Natural killer cell treated with Interleukin-12 subunit alpha and Interleukin-12 subunit beta and Interleukin-15 and Interleukin-18, amount 100 ng/mL, for 72 hours (primary cell): ENCODE results near the gene LARGE1. TPM values are rescaled to one million over a fixed set of nuclear protein-coding genes. Genes with fewer than 3 reads are reported as not detected.
"Not testable (repeated sequence)": the region's sequence is repeated elsewhere in the genome, so short reads cannot be mapped to it uniquely, and the experiment has no call there.

Experiments used
- ATAC-seq, 2 donors: fragments of 150-1000 bp; cut with Tn5 transposase in 1 of 2; sonication (Bioruptor Pico), chemical (Tn5 transposase) in 1 of 2; 2 replicates each; pipeline ENCODE4 v1.10.0; 2021
- DNase-seq: peaks from one replicate; pipeline ENCODE4 v3.0.0; 2022; ENCODE audit warnings: low spot score
- H3K27ac Mint-ChIP-seq, 2 donors: 1 replicate in 1 of 2; 2 replicates in 1 of 2; pipeline ENCODE4 v1.8.0; 2022; ENCODE audit warnings: mixed read lengths in 2 of 2, mild to moderate bottlenecking in 1 of 2, moderate library complexity in 1 of 2
- H3K27me3 Mint-ChIP-seq, 2 donors: 1 replicate in 1 of 2; 2 replicates in 1 of 2; pipeline ENCODE4 v1.8.0; 2022; ENCODE audit warnings: mixed read lengths in 2 of 2
- H3K36me3 Mint-ChIP-seq: one replicate; pipeline ENCODE4 v1.8.0; 2022; ENCODE audit warnings: mixed read lengths
- H3K4me1 Mint-ChIP-seq, 2 donors: 1 replicate in 1 of 2; 2 replicates in 1 of 2; pipeline ENCODE4 v1.8.0; 2022; ENCODE audit warnings: low read depth in 2 of 2, mixed read lengths in 2 of 2, mild to moderate bottlenecking in 1 of 2
- H3K4me3 Mint-ChIP-seq: one replicate; pipeline ENCODE4 v1.8.0; 2022; ENCODE audit warnings: mixed read lengths
- H3K9me3 Mint-ChIP-seq: 2 replicates; pipeline ENCODE4 v1.8.0; 2022; ENCODE audit warnings: mixed read lengths
- total RNA-seq, 2 donors: library from RNA; stranded (reverse); gene quantifications; one replicate each; pipeline ENCODE4 v1.2.3, GENCODE V29; 2022

The LARGE1 gene
- total RNA-seq, 2 donors from 2014 or later, result 6.9 to 9.0 TPM

GRCh38 chr22:33461245-33461644 is 459.0 kb downstream of the LARGE1 start:
- H3K4me1 Mint-ChIP-seq, H3K27me3 Mint-ChIP-seq, H3K9me3 Mint-ChIP-seq, DNase-seq, H3K4me3 Mint-ChIP-seq, H3K27ac Mint-ChIP-seq, H3K36me3 Mint-ChIP-seq, ATAC-seq: not testable (repeated sequence)

GRCh38 chr22:33459137-33459536 is 461.1 kb downstream of the LARGE1 start:
- H3K4me3 Mint-ChIP-seq, result no peak overlapping the region
- H3K9me3 Mint-ChIP-seq, result no peaks in the 10 kb centered on the region
- H3K27me3 Mint-ChIP-seq, result no peaks in the 10 kb centered on the region
- no peaks in the 10 kb centered on the region for H3K4me1 Mint-ChIP-seq
- DNase-seq (no peak), ATAC-seq (no peak)
- H3K27ac Mint-ChIP-seq, result no peak overlapping the region
- H3K36me3 Mint-ChIP-seq, result peaks cover 4% of the 10 kb centered on the region

- Mint-ChIP-seq H3K27ac (no peak overlapping the region), H3K4me1 (no peaks in the 10 kb centered on the region), H3K36me3 (peaks cover 4% of the 10 kb centered on the region), H3K27me3 (no peaks in the 10 kb centered on the region), H3K9me3 (no peaks in the 10 kb centered on the region), H3K4me3 (no peak overlapping the region)
- ATAC-seq (no peak), DNase-seq (no peak)
Measured at GRCh38 chr22:33456511-33456910, 463.8 kb downstream of the LARGE1 start.

DNA sequence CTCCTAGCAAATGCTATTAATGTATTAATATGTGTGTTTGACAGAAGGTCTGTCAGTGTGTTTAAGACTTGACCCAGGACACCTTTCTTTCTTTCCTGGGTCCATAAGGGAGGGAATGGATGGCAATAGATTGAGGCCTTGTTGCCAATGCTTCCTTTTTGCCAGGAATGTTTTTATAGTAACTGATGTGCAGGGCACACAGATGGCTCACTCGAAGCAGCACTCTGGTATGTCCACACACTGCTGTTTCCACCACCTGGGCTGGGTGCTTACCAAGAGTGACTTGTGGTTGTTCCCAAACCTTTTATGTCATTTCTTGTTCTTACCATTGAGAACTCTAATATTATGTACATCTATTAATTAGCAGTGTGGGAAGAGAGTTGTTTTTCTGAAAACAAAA is 465.2 kb downstream of the LARGE1 start:
- DNase-seq (no peak), ATAC-seq (no peak)
- Mint-ChIP-seq H3K27me3 (no peaks in the 10 kb centered on the region), H3K9me3 (no peaks in the 10 kb centered on the region), H3K27ac (no peak overlapping the region), H3K36me3 (no peaks in the 10 kb centered on the region), H3K4me3 (no peak overlapping the region), H3K4me1 (no peaks in the 10 kb centered on the region)

DNA sequence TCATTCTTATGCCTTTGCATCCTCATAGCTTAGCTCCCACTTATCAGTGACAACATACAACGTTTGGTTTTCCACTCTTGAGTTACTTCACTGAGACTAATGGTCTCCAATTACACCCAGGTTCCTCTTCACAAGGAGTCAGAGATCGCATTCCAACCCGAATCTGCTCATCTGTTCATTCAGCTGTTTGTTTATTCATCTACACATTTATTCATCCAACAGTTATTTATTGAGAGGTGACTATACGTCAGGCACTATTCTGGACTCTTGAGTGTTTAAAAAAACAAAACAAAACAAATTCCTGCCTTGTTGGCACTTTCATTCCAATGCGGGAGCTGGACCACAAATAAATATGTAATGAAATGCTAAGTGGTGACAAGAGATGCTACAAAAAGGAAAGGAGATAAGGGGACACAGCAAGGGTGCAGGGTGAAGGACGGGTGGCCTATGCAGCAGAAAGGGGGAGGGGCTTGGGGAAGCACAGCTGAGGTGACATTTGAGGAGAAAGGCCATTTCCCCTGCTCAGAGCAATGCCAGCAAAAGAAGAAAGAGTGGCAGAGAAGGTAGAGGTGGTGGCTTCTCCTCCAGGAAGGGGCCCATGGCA is 468.3 kb downstream of the LARGE1 start:
- H3K4me1 Mint-ChIP-seq, result no peaks in the 10 kb centered on the region
- H3K4me3 Mint-ChIP-seq, result no peak overlapping the region
- H3K9me3 Mint-ChIP-seq, result no peaks in the 10 kb centered on the region
- ATAC-seq (no peak), DNase-seq (no peak)
- no peak overlapping the region for H3K27ac Mint-ChIP-seq
- no peaks in the 10 kb centered on the region for H3K27me3 Mint-ChIP-seq
- no peaks in the 10 kb centered on the region for H3K36me3 Mint-ChIP-seq

DNA sequence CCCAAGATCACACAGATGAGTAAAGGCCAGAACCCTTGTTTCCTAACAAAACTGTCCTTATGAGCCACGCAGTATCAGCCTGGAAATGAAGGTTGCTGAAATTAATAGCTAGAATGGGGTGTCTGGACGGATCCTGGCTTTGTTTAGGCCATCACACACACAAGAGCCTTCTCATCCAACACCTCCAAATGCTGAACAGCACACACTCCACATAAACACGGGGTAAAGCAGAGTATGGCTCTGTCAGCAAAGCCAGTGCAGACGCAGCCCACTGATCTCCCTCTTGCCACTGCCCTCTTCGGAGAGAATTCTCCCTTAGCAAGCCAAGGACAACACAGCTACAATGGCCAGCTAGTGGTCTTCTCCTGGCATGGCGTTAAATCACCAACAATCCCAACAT is 469.5 kb downstream of the LARGE1 start:
- no peaks in the 10 kb centered on the region for H3K27me3 Mint-ChIP-seq
- DNase-seq, result no peak

GRCh38 chr22:33447733-33448132 is 472.5 kb downstream of the LARGE1 start:
- Mint-ChIP-seq H3K27ac (no peak overlapping the region), H3K4me1 (no peaks in the 10 kb centered on the region), H3K36me3 (no peaks in the 10 kb centered on the region), H3K27me3 (no peaks in the 10 kb centered on the region), H3K9me3 (peaks cover 2% of the 10 kb centered on the region), H3K4me3 (no peak overlapping the region)
- DNase-seq, result no peak
- ATAC-seq, result no peak

More for the DNA sequence above, 469.5 kb downstream of the LARGE1 start:
- no peak for ATAC-seq
- Mint-ChIP-seq H3K9me3 (no peaks in the 10 kb centered on the region), H3K27ac (no peak overlapping the region), H3K4me3 (no peak overlapping the region), H3K4me1 (no peaks in the 10 kb centered on the region), H3K36me3 (no peaks in the 10 kb centered on the region)

DNA sequence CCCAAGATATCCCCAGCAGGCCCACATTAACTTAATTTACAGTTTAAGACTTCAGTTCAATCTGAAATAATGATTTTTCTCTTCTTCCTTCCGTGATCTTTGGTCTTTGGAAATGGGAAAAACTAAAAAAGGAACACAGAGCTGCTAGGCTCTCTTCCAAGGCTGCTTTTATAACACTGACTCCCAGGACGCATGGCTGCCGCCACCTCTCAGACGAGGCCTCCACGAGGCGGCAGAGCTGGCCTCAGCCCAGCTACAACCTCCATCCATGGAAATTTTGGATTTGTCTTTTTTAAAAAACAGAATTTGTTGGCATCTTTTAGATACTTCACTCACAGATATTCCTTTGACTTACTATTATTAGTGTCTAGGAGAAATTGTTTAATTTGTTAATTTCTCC is 476.6 kb downstream of the LARGE1 start:
- H3K27ac Mint-ChIP-seq, result no peak overlapping the region

GRCh38 chr22:33440756-33441155 is 479.5 kb downstream of the LARGE1 start:
- H3K4me3 Mint-ChIP-seq, result no peak overlapping the region
- peaks cover 0 to 4% of the 10 kb centered on the region in 2 donors for H3K4me1 Mint-ChIP-seq
- no peak for DNase-seq
- H3K36me3 Mint-ChIP-seq, result no peaks in the 10 kb centered on the region
- ATAC-seq, result no peak
- peaks cover 0 to 2% of the 10 kb centered on the region in 2 donors for H3K27me3 Mint-ChIP-seq
- H3K9me3 Mint-ChIP-seq, result peaks cover 2% of the 10 kb centered on the region
- H3K27ac Mint-ChIP-seq, result no peak overlapping the region

More for the DNA sequence above, 476.6 kb downstream of the LARGE1 start:
- no peak for DNase-seq
- H3K9me3 Mint-ChIP-seq, result peaks cover 2% of the 10 kb centered on the region
- H3K27me3 Mint-ChIP-seq, result peaks cover 0 to 2% of the 10 kb centered on the region in 2 donors
- H3K4me1 Mint-ChIP-seq, result no peaks in the 10 kb centered on the region
- H3K36me3 Mint-ChIP-seq, result no peaks in the 10 kb centered on the region
- no peak for ATAC-seq
- no peak overlapping the region for H3K4me3 Mint-ChIP-seq

- Mint-ChIP-seq H3K4me3 (no peak overlapping the region), H3K27ac (no peak overlapping the region), H3K27me3 (peaks cover 0 to 2% of the 10 kb centered on the region in 2 donors), H3K36me3 (no peaks in the 10 kb centered on the region), H3K9me3 (no peaks in the 10 kb centered on the region), H3K4me1 (peaks cover 0 to 4% of the 10 kb centered on the region in 2 donors)
- ATAC-seq (no peak), DNase-seq (no peak)
Measured at GRCh38 chr22:33438273-33438672, 482.0 kb downstream of the LARGE1 start.

DNA sequence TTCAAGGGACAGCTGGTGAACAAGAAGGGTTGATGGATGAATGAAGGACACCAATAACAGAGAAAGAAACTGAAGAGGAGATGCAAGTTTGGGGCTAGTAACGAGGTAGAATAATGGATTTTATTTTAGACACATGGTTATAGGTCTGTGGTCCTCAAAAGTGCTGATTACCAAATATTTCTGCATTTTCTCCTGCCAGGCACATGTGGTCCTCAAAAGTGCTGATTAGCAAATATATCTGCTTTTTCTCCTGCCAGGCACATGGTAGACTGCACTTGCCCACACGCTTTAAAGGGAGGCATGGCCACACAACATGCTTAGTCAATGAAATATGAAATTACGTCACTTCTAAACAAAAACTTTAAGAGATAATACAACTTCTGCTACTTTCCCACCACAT is 489.0 kb downstream of the LARGE1 start:
- no peaks in the 10 kb centered on the region for H3K9me3 Mint-ChIP-seq

DNA sequence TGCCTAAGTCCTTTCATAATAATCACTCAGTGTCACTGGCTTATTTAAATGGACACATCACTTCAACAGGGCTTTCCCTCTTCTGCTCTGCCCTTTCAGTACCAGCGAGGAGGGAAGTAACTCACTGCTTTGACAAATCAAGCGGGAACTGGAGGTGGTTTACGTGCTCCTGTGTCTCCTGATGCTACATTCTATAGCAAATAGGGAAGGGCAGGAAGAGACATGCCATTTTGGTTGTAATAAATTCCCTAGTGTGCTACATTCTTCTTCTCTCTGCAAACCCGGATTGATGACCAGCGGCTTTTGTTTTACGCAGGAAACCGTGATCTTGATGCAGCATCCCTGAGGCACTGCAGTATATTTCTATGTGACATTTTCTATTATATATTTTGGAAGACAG is 491.0 kb downstream of the LARGE1 start:
- Mint-ChIP-seq H3K27ac (no peak overlapping the region), H3K27me3 (peaks cover 0 to 2% of the 10 kb centered on the region in 2 donors), H3K4me3 (no peak overlapping the region), H3K9me3 (no peaks in the 10 kb centered on the region), H3K4me1 (no peaks in the 10 kb centered on the region), H3K36me3 (no peaks in the 10 kb centered on the region)
- no peak for ATAC-seq
- DNase-seq, result no peak

More for the DNA sequence above, 489.0 kb downstream of the LARGE1 start:
- ATAC-seq (no peak), DNase-seq (no peak)
- no peak overlapping the region for H3K27ac Mint-ChIP-seq
- no peaks in the 10 kb centered on the region for H3K4me1 Mint-ChIP-seq
- H3K4me3 Mint-ChIP-seq, result no peak overlapping the region
- peaks cover 0 to 2% of the 10 kb centered on the region in 2 donors for H3K27me3 Mint-ChIP-seq
- no peaks in the 10 kb centered on the region for H3K36me3 Mint-ChIP-seq

DNA sequence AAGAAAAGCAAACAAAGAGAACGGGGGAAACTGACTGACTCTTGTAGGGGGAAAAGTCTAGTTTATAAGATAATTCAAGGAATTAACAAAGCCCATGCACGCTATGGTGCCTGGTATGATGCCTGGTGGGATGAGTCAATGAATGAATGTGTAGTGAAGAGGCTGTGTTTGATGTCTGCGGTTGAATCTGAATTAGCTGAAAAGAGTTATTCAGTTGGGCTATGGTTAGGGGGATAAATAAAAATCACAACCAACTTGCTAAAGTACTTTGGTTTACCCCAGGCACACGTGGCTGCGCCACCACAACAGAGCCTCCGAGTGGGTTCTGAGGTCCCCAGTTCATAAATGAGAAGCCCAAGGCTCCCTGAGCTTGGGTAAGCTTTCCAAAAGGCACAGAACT is 492.8 kb downstream of the LARGE1 start:
- ATAC-seq (no peak), DNase-seq (no peak)
- H3K27me3 Mint-ChIP-seq, result peaks cover 0 to 2% of the 10 kb centered on the region in 2 donors
- H3K9me3 Mint-ChIP-seq, result no peaks in the 10 kb centered on the region
- no peak overlapping the region for H3K4me3 Mint-ChIP-seq
- no peaks in the 10 kb centered on the region for H3K4me1 Mint-ChIP-seq
- H3K27ac Mint-ChIP-seq, result no peak overlapping the region
- H3K36me3 Mint-ChIP-seq, result no peaks in the 10 kb centered on the region

DNA sequence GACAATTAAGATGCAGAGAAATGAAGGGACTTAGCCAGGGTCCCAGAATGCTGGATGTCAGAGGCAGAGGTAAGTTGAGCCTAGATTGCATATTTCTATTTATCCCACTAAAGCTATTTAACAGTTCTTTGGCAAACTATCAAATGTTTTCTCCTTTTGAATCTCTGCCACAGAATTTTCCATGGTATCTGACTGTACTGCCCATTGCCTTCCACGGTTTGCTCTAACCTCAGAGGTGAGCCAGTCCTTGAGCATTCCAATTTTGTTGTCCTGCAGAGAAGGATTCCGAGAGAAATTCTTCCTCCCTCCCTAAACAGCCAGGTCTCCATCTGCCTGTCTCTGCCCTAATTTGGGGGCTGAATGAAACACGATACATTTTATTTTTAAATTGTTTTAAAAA is 493.8 kb downstream of the LARGE1 start:
- H3K4me1 Mint-ChIP-seq, result no peaks in the 10 kb centered on the region

GRCh38 chr22:33421859-33422258 is 498.4 kb downstream of the LARGE1 start:
- Mint-ChIP-seq H3K9me3 (peaks cover 3% of the 10 kb centered on the region), H3K4me3 (no peak overlapping the region), H3K36me3 (no peaks in the 10 kb centered on the region), H3K27ac (no peak overlapping the region), H3K27me3 (no peaks in the 10 kb centered on the region), H3K4me1 (no peaks in the 10 kb centered on the region)
- DNase-seq (no peak), ATAC-seq (no peak)

More for the DNA sequence above, 493.8 kb downstream of the LARGE1 start:
- H3K27ac Mint-ChIP-seq, result no peak overlapping the region
- H3K9me3 Mint-ChIP-seq, result peaks cover 3% of the 10 kb centered on the region
- H3K27me3 Mint-ChIP-seq, result peaks cover 0 to 2% of the 10 kb centered on the region in 2 donors
- no peak overlapping the region for H3K4me3 Mint-ChIP-seq
- DNase-seq (no peak), ATAC-seq (no peak)
- no peaks in the 10 kb centered on the region for H3K36me3 Mint-ChIP-seq
